GM12865 (cell line): ENCODE measurements around the gene CTSD.
"Not testable (repeated sequence)": the region's sequence is repeated elsewhere in the genome, so short reads cannot be mapped to it uniquely, and the experiment has no call there.

Experiments
- DNase-seq: peaks from one replicate; pipeline ENCODE4 v3.0.0; 2010; ENCODE audit warnings: low read depth
- H3K4me3 ChIP-seq: 2 replicates; pipeline ENCODE4 v1.5.1; 2011; ENCODE audit warnings: mild to moderate bottlenecking, low read depth, low read length, control low read depth
- CTCF ChIP-seq: IDR thresholded peaks from 2 replicates; pipeline ENCODE4 v1.5.1; 2011; ENCODE audit warnings: low read length, control low read depth, low read depth, inconsistent platforms; ENCODE audit not compliant: insufficient read depth; ENCODE audit errors: missing control alignments

The CTSD gene

GRCh38 chr11:1763796-1764661 is at the start of gene CTSD:
TSS of gene CTSD (minus strand) at chr11:1763927. CDS start at chr11:1763859, 68 bp downstream.
- no peak for TF ChIP-seq CTCF
- peak; percentile 89 for DNase-seq
- H3K4me3 ChIP-seq, result peak within 1 kb of the TSS; percentile 88

- not testable (repeated sequence) for DNase-seq, H3K4me3 ChIP-seq
Observed at GRCh38 chr11:1813356-1813755, 49.6 kb upstream of the CTSD start.

- no peak for DNase-seq
- TF ChIP-seq CTCF, result no peak
- no peak overlapping the region for H3K4me3 ChIP-seq
Observed at GRCh38 chr11:1812801-1813200, 49.1 kb upstream of the CTSD start.

GRCh38 chr11:1812274-1812673 is 48.5 kb upstream of the CTSD start:
- DNase-seq, result no peak
- H3K4me3 ChIP-seq, result no peak overlapping the region
- TF ChIP-seq CTCF, result no peak

GRCh38 chr11:1810761-1811160 is 47.0 kb upstream of the CTSD start:
- no peak overlapping the region for H3K4me3 ChIP-seq
- DNase-seq, result no peak
- TF ChIP-seq CTCF, result no peak

- DNase-seq, result no peak
- TF ChIP-seq CTCF, result no peak
- H3K4me3 ChIP-seq, result no peak overlapping the region
Observed at GRCh38 chr11:1807264-1807995, 43.7 kb upstream of the CTSD start.

GRCh38 chr11:1805525-1805924 is 41.8 kb upstream of the CTSD start:
- no peak overlapping the region for H3K4me3 ChIP-seq
- TF ChIP-seq CTCF, result no peak
- DNase-seq, result no peak

- not testable (repeated sequence) for DNase-seq, H3K4me3 ChIP-seq
Observed at GRCh38 chr11:1803835-1804519, 40.2 kb upstream of the CTSD start.
